Measurements from ENCODE around the gene NCS1.

Gene NCS1

GRCh38 chr9:130149031-130149430, 23.2 kb upstream of the NCS1 start:
- DNase-seq = no peak

GRCh38 chr9:130149654-130150286, 22.4 kb upstream of the NCS1 start:
- DNase-seq = no peak

GRCh38 chr9:130150779-130151382, 21.3 kb upstream of the NCS1 start:
- no peak for DNase-seq

- no peak for DNase-seq
These were observed 17.4 kb upstream of the NCS1 start for GRCh38 chr9:130154816-130155215.

GRCh38 chr9:130155647-130156046, 16.6 kb upstream of the NCS1 start:
- DNase-seq = no peak

- DNase-seq = no peak
These were observed 15.5 kb upstream of the NCS1 start for GRCh38 chr9:130156672-130157071.

GRCh38 chr9:130157079-130157478, 15.1 kb upstream of the NCS1 start:
- no peak for DNase-seq

- no peak for DNase-seq
These were observed 14.2 kb upstream of the NCS1 start for GRCh38 chr9:130158001-130158400.

GRCh38 chr9:130159057-130159456, 13.1 kb upstream of the NCS1 start:
- no peak for DNase-seq

GRCh38 chr9:130159915-130160670, 12.1 kb upstream of the NCS1 start:
- DNase-seq = no peak

- no peak for DNase-seq
These were observed 11.2 kb upstream of the NCS1 start for GRCh38 chr9:130160862-130161470.

GRCh38 chr9:130165579-130165978, 6.6 kb upstream of the NCS1 start:
- no peak for DNase-seq

- DNase-seq = no peak
These were observed 5.8 kb upstream of the NCS1 start for GRCh38 chr9:130166399-130166798.

GRCh38 chr9:130167927-130168326, 4.3 kb upstream of the NCS1 start:
- DNase-seq = no peak

GRCh38 chr9:130171226-130172148, 717 bp upstream of the NCS1 start:
- no peak for DNase-seq

- peak; percentile 16 to 17 for DNase-seq
These were observed 858 bp downstream of the NCS1 start for GRCh38 chr9:130172858-130173665.

GRCh38 chr9:130173666-130173983, 1.4 kb downstream of the NCS1 start:
- no peak for DNase-seq

GRCh38 chr9:130174025-130174424, 1.8 kb downstream of the NCS1 start:
- no peak for DNase-seq

- no peak for DNase-seq
These were observed 2.7 kb downstream of the NCS1 start for GRCh38 chr9:130174920-130175321.

GRCh38 chr9:130175355-130175754, 3.2 kb downstream of the NCS1 start:
- no peak for DNase-seq

- no peak for DNase-seq
These were observed 4.6 kb downstream of the NCS1 start for GRCh38 chr9:130176760-130177159.
